GM10248 (cell line): ENCODE results near the gene TMBIM1.

Source experiments
- CTCF ChIA-PET: fragments of 300-600 bp; sonication (Branson Sonifier 250); formaldehyde crosslinking; extraction: SDS; loops from one replicate; lab custom pipeline; 2021; ENCODE audit warnings: antibody characterized with exemption; lab: Yijun Ruan, JAX
- POLR2A ChIA-PET: fragments of 350-650 bp; sonication (Branson Sonifier 250); formaldehyde crosslinking; extraction: SDS; loops from one replicate; lab custom pipeline; 2020; ENCODE audit warnings: antibody characterized with exemption; lab: Yijun Ruan, JAX
- DNase-seq: peaks from one replicate; pipeline ENCODE4 v3.0.0; 2012; ENCODE audit errors: extremely low spot score
- TF ChIP-seq, protein P1 (sequence below): IDR thresholded peaks from 2 replicates; pipeline ENCODE4 v1.5.1; 2012; ENCODE audit warnings: mild to moderate bottlenecking, low read depth; ENCODE audit errors: extremely low read depth, missing control alignments, control extremely low read depth

The TMBIM1 gene

DNA sequence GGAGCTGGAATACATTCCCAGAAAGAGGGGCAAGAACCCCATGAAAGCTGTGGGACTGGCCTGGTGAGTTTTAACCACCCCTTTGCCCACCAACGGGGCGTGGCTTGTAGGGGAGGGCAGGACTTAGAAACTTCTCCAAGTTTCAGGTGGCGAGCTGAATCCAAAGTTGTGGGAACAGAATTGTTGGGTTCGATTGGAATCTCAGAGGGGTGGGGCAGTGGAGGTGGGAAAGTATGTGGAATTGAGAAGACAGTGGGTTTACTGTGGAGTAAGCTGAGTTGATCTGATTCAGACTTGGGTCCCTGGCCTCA, 20.9 kb downstream of the TMBIM1 start:
- POLR2A ChIA-PET: no interaction called here
- TF ChIP-seq, protein P1, sequence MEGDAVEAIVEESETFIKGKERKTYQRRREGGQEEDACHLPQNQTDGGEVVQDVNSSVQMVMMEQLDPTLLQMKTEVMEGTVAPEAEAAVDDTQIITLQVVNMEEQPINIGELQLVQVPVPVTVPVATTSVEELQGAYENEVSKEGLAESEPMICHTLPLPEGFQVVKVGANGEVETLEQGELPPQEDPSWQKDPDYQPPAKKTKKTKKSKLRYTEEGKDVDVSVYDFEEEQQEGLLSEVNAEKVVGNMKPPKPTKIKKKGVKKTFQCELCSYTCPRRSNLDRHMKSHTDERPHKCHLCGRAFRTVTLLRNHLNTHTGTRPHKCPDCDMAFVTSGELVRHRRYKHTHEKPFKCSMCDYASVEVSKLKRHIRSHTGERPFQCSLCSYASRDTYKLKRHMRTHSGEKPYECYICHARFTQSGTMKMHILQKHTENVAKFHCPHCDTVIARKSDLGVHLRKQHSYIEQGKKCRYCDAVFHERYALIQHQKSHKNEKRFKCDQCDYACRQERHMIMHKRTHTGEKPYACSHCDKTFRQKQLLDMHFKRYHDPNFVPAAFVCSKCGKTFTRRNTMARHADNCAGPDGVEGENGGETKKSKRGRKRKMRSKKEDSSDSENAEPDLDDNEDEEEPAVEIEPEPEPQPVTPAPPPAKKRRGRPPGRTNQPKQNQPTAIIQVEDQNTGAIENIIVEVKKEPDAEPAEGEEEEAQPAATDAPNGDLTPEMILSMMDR: no peak
- CTCF ChIA-PET: interaction anchor here (0.7 to 6.9 kb wide), 28 partner anchors 8 to 1269 kb away, joined by 3 to 115 read pairs (median 4); partner anchors contain the start of genes BCS1L, CATIP, GPBAR1 and TMBIM1
- no peak for DNase-seq

GRCh38 chr2:218270721-218271486, 21.4 kb downstream of the TMBIM1 start:
- TF ChIP-seq, protein P1: no peak
- no peak for DNase-seq
- ChIA-PET POLR2A (interaction anchor here (0.6 to 1.3 kb wide), 4 partner anchors 13 to 19 kb away, joined by 3 to 9 read pairs (median 4); no protein-coding TSS in a partner anchor), CTCF (interaction anchor here (0.7 to 6.9 kb wide), 24 partner anchors 9 to 1270 kb away, joined by 3 to 115 read pairs (median 4); partner anchors contain the start of genes CATIP, GPBAR1 and TMBIM1)

DNA sequence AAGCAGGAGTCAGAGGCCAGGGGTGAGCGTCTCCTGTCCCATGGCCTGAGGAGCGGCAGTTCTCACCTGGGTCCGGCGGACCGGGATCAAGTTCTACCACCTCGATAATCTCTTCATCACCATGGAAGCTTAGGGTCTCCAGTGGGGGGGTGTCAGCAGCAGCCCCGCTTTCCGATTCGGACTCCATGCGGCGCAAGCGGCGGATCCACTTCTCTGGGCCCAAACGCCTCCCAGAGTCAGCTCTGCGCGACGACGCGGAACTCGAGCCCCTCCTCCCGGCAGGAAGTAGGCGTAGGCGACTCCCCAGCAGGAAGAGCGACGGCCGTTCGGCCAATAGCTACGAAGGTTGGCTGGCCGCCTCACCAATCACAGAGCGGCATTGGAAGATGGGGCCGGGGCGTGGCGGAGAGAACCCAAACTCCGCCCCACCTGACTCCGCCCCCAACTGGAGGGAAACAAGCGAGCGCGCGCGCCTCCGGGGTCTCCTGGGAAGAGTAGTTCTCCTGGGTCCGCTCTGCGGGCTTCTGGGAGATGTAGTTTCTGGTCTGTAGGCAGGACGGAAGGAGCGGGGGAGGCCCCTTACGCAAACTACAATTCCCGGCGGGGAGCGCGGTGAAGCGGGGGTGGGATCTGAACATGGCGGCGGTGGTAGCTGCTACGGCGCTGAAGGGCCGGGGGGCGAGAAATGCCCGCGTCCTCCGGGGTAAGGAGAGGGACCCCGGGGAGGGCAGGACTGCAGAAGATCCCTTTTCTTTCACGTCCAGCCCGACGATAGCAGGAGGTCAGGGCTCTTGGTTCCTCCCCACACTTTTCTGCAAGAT, 22.2 kb downstream of the TMBIM1 start, which contains the start of the genes AAMP and PNKD:
Gene AAMP (minus strand): TSS at position 238 of the 821 bp plus-strand sequence. CDS start 51 bp downstream, at position 187.
Gene PNKD (plus strand): TSS at position 620 of the 821 bp plus-strand sequence. CDS start 17 bp downstream, at position 637.
- POLR2A ChIA-PET: interaction anchor here (0.6 to 1.3 kb wide), 4 partner anchors 12 to 20 kb away, joined by 3 to 9 read pairs (median 4); no protein-coding TSS in a partner anchor
- DNase-seq: peak; percentile 99
- TF ChIP-seq, protein P1: no peak
- CTCF ChIA-PET: interaction anchor here (0.7 to 6.9 kb wide), 15 partner anchors 8 to 577 kb away, joined by 3 to 115 read pairs (median 4); partner anchors contain the start of genes CATIP, GPBAR1 and TMBIM1

DNA sequence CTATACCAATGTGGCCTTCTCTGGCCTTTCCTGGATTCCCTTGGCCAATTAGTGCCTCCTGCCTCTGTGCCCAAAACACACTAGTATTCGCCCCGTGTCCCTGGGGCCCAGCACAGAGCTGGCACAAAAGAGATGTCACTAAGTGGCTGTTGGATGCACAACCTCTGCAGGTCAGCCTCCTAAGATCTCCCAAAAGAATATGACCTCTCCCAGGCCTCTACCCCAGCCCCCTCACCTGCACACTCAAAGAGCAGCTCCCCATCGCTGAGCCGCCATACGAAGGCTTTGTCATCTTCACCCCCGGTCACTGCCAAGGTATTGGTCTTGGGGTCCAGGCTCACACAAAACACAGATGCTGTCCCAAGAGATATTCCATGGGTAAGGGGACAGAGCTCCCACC, 25.0 kb downstream of the TMBIM1 start:
- ChIA-PET CTCF (interaction anchor here (1.1 to 2.6 kb wide), 3 partner anchors 8 to 14 kb away, joined by 3 to 11 read pairs (median 5); no protein-coding TSS in a partner anchor), POLR2A (no interaction called here)
- DNase-seq: no peak
- TF ChIP-seq, protein P1: no peak

DNA sequence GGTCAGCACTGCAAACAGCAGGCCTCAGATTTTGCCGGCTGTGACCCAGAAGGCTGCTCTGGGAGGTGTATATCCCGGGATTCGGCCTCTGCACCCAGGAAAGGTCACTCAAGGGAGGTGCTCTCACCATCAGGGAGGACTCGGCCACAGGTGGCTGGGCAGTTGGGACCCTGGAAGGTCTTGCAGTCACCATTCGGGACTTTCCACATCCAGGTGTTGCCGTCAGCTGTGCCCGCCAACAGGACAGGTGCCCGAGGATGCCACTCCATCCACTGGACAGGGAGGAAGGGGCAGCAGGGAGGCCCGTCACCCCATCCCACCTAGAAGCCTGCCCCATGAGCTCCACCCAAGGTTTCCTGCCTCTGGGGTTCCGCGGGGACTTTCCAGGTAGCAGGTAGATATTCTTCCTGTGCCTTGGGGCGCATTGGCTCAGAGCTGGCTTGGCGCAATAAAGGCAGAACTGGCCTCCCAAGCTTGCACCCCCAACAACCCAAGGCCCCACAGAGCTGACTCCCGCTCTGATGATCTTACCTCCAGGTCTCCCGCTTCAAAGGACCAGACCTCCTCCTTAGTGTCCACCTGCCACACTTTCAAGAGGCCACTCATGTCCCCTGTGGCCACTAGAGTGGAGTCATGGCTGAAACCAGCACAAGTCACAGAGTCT, 25.9 kb downstream of the TMBIM1 start:
- TF ChIP-seq, protein P1: no peak
- no peak for DNase-seq
- ChIA-PET CTCF (interaction anchor here (1.1 to 2.6 kb wide), 3 partner anchors 9 to 444 kb away, joined by 3 to 11 read pairs (median 3); partner anchors contain the start of gene TTLL4), POLR2A (interaction anchor here (0.5 kb wide), 1 partner anchor 442 kb away, joined by 5 read pairs; no protein-coding TSS in a partner anchor)

- DNase-seq: no peak
- POLR2A ChIA-PET: no interaction called here
- TF ChIP-seq, protein P1: no peak
- CTCF ChIA-PET: interaction anchor here (1.6 to 2.6 kb wide), 2 partner anchors 8 to 445 kb away, joined by 3 to 11 read pairs; partner anchors contain the start of gene TTLL4
Measured at GRCh38 chr2:218265626-218266025, 26.7 kb downstream of the TMBIM1 start.
